Stomach smooth muscle (tissue), 2 donors: ENCODE data around the gene LTBP2.

ENCODE experiments used
- H3K27ac ChIP-seq: one replicate; pipeline ENCODE4 v1.7.0; 2013; ENCODE audit warnings: mild to moderate bottlenecking, low read length, inconsistent platforms
- H3K27me3 ChIP-seq, 2 donors: one replicate each; pipeline ENCODE4 v1.7.0; 2013; ENCODE audit warnings: low read length in 2 of 2; ENCODE audit not compliant: insufficient read depth in 2 of 2, control insufficient read depth in 1 of 2
- H3K36me3 ChIP-seq, 2 donors: one replicate each; pipeline ENCODE4 v1.7.0; 2013; ENCODE audit warnings: low read length in 2 of 2; ENCODE audit not compliant: control insufficient read depth in 2 of 2, insufficient read depth in 2 of 2
- H3K4me1 ChIP-seq: one replicate; pipeline ENCODE4 v1.7.0; 2013; ENCODE audit warnings: low read length; ENCODE audit not compliant: control insufficient read depth, insufficient read depth
- H3K4me3 ChIP-seq, 2 donors: one replicate each; pipeline ENCODE4 v1.7.0; 2013; ENCODE audit warnings: low read length in 2 of 2
- H3K9ac ChIP-seq, 2 donors: one replicate each; pipeline ENCODE4 v1.7.0; 2013; ENCODE audit warnings: low read length in 2 of 2, mild to moderate bottlenecking in 1 of 2
- H3K9me3 ChIP-seq, 2 donors: one replicate each; pipeline ENCODE4 v1.7.0; 2013; ENCODE audit warnings: low read length in 2 of 2; ENCODE audit not compliant: control insufficient read depth in 2 of 2
- donor health status: healthy.
- donor health status: Pancreatic carcinoma.

LTBP2 gene

DNA sequence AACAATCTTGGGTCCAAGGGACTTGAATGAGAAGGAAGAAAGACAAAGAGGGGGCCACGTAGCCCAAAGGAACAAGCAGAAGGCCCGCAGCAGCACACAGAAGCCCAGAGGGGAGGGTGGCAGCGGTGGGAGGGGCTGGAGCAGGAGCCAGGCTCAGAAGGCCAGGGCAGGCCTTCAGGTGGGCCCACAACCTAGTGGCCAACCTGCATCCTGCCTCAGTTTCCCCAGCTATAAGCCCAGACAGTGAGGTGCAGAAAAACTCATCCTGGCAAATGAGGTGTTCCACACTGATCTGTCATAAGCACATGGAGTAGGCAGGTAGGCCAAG is 34.1 kb downstream of the LTBP2 start:
- Histone ChIP-seq H3K27me3 (peaks cover 0 to 2% of the 10 kb centered on the region in 2 donors), H3K4me1 (peaks cover 27% of the 10 kb centered on the region), H3K36me3 (no peaks in the 10 kb centered on the region), H3K27ac (no peak overlapping the region), H3K4me3 (no peak overlapping the region), H3K9ac (no peak overlapping the region), H3K9me3 (no peaks in the 10 kb centered on the region)

DNA sequence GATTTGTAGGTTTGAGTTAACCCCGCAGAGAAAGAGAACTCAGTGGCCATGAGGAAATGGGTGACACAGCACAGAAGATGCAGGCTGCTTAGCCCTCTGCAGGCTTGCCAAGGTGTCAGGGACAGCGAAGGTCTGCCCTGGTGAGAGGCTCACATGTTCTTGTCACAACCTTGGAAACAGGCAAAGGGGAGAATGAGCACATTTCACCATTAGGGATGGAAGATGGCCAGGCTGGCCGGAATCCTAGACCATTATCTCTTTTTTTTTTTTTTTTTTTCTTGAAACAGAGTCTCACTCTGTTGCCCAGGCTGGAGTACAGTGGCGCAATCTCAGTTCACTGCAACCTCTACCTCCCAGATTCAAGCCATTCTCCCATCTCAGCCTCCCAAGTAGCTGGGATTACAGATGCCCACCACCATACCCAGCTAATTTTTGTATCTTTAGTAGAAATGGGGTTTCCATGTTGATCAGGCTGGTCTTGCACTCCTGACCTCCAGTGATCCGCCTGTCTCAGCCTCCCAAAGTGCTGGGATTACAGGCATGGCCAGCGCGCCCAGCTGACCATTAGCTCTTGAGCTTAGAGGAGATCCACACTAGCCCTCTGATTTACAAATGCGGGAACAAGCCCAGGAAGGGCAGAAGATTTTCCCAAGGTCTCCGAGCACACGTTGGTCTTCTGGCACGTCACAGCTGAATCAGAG is 34.6 kb downstream of the LTBP2 start:
- Histone ChIP-seq H3K27ac (no peak overlapping the region), H3K4me3 (no peak overlapping the region), H3K9ac (no peak overlapping the region), H3K36me3 (no peaks in the 10 kb centered on the region), H3K9me3 (no peaks in the 10 kb centered on the region), H3K4me1 (peaks cover 29% of the 10 kb centered on the region), H3K27me3 (peaks cover 0 to 2% of the 10 kb centered on the region in 2 donors)

DNA sequence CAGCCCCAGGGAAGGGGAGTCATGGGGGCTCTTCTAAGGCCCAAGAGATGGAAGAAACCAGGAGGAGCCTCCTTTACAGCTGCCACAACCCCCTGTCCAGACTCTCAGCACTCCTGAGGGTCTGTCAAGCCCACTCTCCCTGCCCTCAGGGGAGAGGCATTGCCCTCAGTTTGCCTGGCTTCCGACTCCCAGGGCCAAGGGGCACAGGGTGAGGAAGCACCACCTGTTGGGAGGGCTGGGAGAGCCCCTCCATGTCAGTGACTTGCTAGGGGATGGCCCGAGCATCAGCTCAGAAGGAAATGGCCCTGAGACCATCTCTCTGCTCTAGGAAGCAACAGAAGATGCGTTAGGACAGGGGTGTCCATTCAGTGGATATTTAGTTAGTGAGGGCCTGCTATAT is 36.1 kb downstream of the LTBP2 start:
- no peak overlapping the region for H3K27ac ChIP-seq
- no peak overlapping the region for H3K4me3 ChIP-seq
- peaks cover 0 to 2% of the 10 kb centered on the region in 2 donors for H3K27me3 ChIP-seq
- H3K36me3 ChIP-seq, result no peaks in the 10 kb centered on the region
- H3K9ac ChIP-seq, result no peak overlapping the region
- no peaks in the 10 kb centered on the region for H3K9me3 ChIP-seq
- peaks cover 38% of the 10 kb centered on the region for H3K4me1 ChIP-seq

DNA sequence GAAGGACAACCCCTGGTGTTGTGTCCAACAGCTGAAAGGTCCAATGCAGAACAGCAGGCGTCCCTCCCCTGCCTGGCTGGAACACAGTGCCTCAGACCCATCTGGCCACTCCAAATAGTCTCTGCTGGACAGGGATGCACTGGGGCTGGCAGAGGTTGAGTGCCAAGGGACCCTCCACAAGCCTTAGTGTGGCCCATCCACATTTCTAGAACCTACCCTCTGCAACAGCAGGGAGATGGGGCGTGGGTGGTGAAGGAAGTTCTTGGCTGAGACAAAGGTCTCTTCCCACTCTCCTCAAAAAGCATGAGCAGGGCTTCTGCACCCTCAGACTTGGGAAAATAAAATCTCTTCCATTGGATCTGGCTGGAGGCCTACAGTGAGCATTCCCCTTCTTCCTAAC is 36.5 kb downstream of the LTBP2 start:
- Histone ChIP-seq H3K27me3 (peaks cover 0 to 2% of the 10 kb centered on the region in 2 donors), H3K36me3 (no peaks in the 10 kb centered on the region), H3K27ac (no peak overlapping the region), H3K9ac (no peak overlapping the region), H3K4me1 (peaks cover 39% of the 10 kb centered on the region), H3K9me3 (no peaks in the 10 kb centered on the region), H3K4me3 (no peak overlapping the region)

DNA sequence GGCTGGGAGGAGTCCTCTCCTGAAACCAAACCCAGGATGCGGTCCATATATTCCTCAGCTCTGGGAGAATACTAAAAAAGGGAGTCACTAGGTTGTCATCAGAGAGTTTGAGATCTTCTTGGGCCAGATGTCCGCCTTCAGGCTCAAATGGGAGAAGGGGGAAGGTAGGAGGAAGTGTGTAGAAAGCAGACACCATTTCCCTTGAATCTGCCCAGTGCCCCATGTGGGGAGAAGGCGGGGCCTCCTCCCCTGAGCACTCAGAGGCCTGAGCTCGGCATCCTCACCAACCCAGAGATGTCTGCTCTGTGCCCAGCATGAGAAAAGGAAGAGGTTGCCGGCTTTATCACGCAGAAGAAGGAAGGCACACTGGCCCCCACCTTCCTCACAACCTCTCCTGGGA is 37.3 kb downstream of the LTBP2 start:
- Histone ChIP-seq H3K4me3 (no peak overlapping the region), H3K4me1 (peaks cover 46% of the 10 kb centered on the region), H3K27ac (no peak overlapping the region), H3K36me3 (no peaks in the 10 kb centered on the region), H3K9ac (no peak overlapping the region), H3K27me3 (no peaks in the 10 kb centered on the region), H3K9me3 (no peaks in the 10 kb centered on the region)

DNA sequence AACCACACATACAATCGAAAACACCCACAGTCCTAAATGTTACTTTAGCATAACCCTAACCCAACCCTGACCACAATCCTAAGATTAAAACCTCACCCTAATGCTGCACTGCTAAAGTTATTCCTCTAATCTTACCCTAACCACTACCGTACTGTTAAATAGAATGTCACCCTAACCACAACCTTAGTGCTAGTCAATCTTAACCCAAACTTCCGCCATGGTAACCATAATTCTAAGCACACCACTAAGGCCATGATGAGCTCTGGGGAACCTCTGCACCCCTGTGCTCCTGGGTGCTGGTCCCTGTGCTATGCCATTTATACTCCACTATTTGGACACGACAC is 38.0 kb downstream of the LTBP2 start:
- H3K4me3 ChIP-seq, result no peak overlapping the region
- no peak overlapping the region for H3K9ac ChIP-seq
- H3K36me3 ChIP-seq, result no peaks in the 10 kb centered on the region
- peaks cover 49% of the 10 kb centered on the region for H3K4me1 ChIP-seq
- H3K27ac ChIP-seq, result no peak overlapping the region
- H3K27me3 ChIP-seq, result no peaks in the 10 kb centered on the region
- H3K9me3 ChIP-seq, result no peaks in the 10 kb centered on the region

DNA sequence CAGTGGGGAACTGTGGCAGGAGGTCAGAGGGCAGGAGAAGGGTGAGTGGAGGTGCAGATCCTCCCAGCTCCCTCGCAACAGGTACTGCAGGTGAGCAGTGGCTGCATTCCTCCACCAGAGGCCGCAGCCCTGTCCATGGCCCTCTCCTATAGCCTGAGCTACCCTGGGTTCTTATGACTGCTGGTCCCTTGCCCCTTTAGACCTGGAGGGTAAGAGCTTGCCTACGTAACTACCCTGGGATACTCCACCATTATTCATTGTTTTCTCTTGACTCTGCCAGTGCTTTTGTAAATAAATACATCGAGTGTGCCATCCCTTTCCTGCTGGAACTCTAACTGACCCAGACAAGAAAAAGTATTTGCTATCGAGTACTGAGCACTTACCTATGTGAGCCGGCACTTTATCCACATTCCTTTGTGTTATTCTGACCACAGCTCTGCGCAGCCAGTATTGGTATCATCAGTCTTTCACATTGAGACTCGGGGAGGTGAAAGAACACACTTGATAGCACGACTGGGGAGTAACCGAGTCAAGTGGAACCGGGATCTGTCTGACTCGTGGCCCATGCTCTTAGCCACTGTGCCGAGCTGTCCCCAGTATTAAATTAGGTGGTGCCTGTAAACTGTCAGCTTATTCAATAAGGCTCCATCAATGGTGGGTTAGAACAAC is 38.5 kb downstream of the LTBP2 start:
- Histone ChIP-seq H3K27me3 (no peaks in the 10 kb centered on the region), H3K36me3 (no peaks in the 10 kb centered on the region), H3K4me1 (peaks cover 52% of the 10 kb centered on the region), H3K27ac (peak overlapping the region; percentile 76), H3K9ac (no peak overlapping the region), H3K4me3 (no peak overlapping the region), H3K9me3 (no peaks in the 10 kb centered on the region)

DNA sequence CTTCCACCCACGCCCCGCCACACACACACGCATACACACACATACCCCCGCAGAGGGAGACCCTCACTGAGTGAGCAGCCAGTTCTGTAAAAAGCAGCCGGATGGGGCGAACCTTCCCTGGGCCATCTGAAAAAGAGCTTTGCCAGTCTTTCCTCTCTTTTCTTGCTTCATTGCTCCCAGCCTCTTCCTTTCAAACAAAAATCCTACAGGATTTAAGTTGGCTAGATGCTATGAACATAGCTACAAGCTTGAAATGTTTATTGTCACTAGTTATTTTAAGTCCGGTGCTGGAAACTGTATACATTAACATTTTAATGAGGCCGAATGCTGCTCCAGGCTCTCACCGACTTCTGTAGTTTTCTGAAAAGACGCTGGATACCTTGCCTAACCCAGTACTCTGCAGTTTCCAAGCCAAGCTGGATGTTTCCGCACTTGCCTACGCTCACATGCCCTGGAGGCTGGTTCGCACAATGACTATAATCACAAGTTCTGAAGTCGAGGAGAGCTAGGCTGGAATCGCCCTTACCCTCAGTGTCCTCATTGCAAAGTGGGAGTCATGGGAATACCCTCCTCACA is 39.2 kb downstream of the LTBP2 start:
- no peaks in the 10 kb centered on the region for H3K9me3 ChIP-seq
- peaks cover 57% of the 10 kb centered on the region for H3K4me1 ChIP-seq

DNA sequence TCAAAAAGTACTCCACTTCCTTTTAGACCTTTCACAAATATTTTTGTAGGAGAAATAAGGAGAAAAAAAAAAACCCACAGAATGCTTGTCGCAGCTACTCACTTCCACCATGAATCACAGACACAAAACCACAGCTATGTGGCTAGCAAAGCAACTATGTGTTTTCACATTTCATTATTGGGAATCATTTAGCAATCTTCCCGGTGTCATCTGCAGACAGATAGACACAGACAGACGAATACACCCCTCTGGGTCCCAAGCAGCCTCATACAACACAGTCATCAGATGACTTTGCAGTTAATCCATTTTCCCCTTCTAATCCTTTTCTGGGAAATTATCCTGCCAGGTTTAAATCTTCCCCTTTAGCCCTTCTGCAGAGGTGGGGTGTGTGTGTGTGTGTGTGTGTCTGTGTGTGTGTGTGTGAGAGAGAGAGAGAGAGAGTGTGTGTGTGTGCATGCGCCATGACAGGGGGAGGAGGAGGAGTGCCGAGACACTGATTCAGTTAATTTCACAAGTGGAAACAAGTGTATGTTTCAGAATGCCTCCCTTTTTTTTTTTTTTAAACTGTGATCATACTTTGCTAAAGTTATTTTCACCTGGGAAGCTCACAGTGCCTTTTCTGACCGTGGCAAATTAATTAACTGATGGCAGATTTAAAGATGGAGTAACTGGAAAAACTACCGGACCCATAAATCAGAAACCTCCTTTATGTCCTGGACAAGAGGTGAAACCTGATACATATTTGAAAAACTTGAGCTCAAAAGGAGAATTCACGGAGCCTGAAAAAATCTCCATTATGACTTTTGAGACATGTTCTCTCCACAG is 39.9 kb downstream of the LTBP2 start:
- no peaks in the 10 kb centered on the region for H3K9me3 ChIP-seq
- peak overlapping the region; percentile 53 to 74 for H3K9ac ChIP-seq
- peaks cover 57% of the 10 kb centered on the region for H3K4me1 ChIP-seq
- H3K27me3 ChIP-seq, result no peaks in the 10 kb centered on the region
- peak overlapping the region; percentile 8 to 70 for H3K4me3 ChIP-seq
- H3K27ac ChIP-seq, result peak overlapping the region; percentile 76
- H3K36me3 ChIP-seq, result no peaks in the 10 kb centered on the region

More for the DNA sequence above, 39.2 kb downstream of the LTBP2 start:
- peak overlapping the region; percentile 53 to 74 for H3K9ac ChIP-seq
- H3K27ac ChIP-seq, result peak overlapping the region; percentile 76
- no peaks in the 10 kb centered on the region for H3K27me3 ChIP-seq
- H3K4me3 ChIP-seq, result peak overlapping the region; percentile 8 to 70
- no peaks in the 10 kb centered on the region for H3K36me3 ChIP-seq

DNA sequence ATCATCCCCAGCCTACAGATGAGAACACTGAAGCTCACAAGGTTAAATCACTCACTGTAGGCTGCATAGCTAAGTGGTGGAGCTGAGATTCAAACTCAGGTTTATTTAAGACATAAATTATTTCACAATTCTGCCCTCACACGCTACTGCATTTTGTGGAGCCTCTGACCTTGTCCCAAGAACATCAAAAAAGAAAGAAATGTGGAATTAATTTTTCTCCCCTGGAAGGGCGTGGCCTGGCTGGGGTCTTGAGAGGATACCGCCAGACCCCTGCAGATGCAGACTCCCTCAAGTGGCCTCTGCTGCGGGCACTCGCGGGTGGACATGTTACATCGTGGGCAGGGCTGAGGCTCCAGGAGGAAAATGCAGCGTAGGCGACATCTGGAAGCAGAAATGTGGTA is 40.6 kb downstream of the LTBP2 start:
- Histone ChIP-seq H3K27ac (peak overlapping the region; percentile 53), H3K4me1 (peaks cover 62% of the 10 kb centered on the region), H3K9ac (no peak overlapping the region), H3K27me3 (no peaks in the 10 kb centered on the region), H3K9me3 (no peaks in the 10 kb centered on the region), H3K36me3 (no peaks in the 10 kb centered on the region), H3K4me3 (peak overlapping the region in 1 of 2 donors; percentile 70)
